Measurements from ENCODE around the gene SNAPC4.
A peak's percentile ranks its signal among the peaks of the same experiment; 100 is the strongest.
"Not testable (repeated sequence)": the region's sequence is repeated elsewhere in the genome, so short reads cannot be mapped to it uniquely, and the experiment has no call there.

SNAPC4 gene

GRCh38 chr9:136409557-136410455 lies 9.8 kb upstream of the SNAPC4 start:
- DNase-seq, result peak in 22 of 51 donors; percentile 6 to 68 (median 27)

GRCh38 chr9:136407911-136408310 lies 7.9 kb upstream of the SNAPC4 start:
- no peak for DNase-seq

- DNase-seq, result not testable (repeated sequence)
Measured at GRCh38 chr9:136407061-136407460, 7.1 kb upstream of the SNAPC4 start.

- not testable (repeated sequence) for DNase-seq
Measured at GRCh38 chr9:136405904-136406303, 5.9 kb upstream of the SNAPC4 start.

GRCh38 chr9:136405481-136405880 lies 5.5 kb upstream of the SNAPC4 start:
- no peak for DNase-seq

GRCh38 chr9:136404801-136405136 lies 4.8 kb upstream of the SNAPC4 start:
- no peak for DNase-seq

- DNase-seq, result no peak
Measured at GRCh38 chr9:136403915-136404800, 4.2 kb upstream of the SNAPC4 start.

GRCh38 chr9:136403538-136403914 lies 3.6 kb upstream of the SNAPC4 start:
- no peak for DNase-seq

GRCh38 chr9:136402067-136402466 lies 2.1 kb upstream of the SNAPC4 start:
- DNase-seq, result no peak

GRCh38 chr9:136401173-136401922 lies 1.4 kb upstream of the SNAPC4 start:
- no peak for DNase-seq

GRCh38 chr9:136399176-136400037 lies 563 bp downstream of the SNAPC4 start:
- DNase-seq, result no peak

GRCh38 chr9:136398286-136398685 lies 1.7 kb downstream of the SNAPC4 start:
- DNase-seq, result no peak

GRCh38 chr9:136397643-136398042 lies 2.3 kb downstream of the SNAPC4 start:
- DNase-seq, result no peak

- DNase-seq, result no peak
Measured at GRCh38 chr9:136396219-136396515, 3.8 kb downstream of the SNAPC4 start.

- DNase-seq, result no peak
Measured at GRCh38 chr9:136395345-136396218, 4.4 kb downstream of the SNAPC4 start.

GRCh38 chr9:136395020-136395340 lies 5.0 kb downstream of the SNAPC4 start:
- DNase-seq, result no peak

GRCh38 chr9:136394312-136395019 lies 5.5 kb downstream of the SNAPC4 start:
- DNase-seq, result no peak

GRCh38 chr9:136393531-136393930 lies 6.4 kb downstream of the SNAPC4 start:
- DNase-seq, result no peak

Data from hypothalamus (tissue), 51 donors.